Cardiac fibroblast (primary cell): ENCODE results near the gene CD4.

Experiments
- DNase-seq, 2 donors: peaks; one replicate each; pipeline versions ENCODE4 v3.0.0 to v3.0.0-alpha.2; 2010; ENCODE audit warnings: low read depth in 2 of 2
- H3K4me3 ChIP-seq, 2 donors: replicated peaks in 1 of 2; 1 replicate in 1 of 2; 2 replicates in 1 of 2; pipeline ENCODE4 v1.5.1; 2011; ENCODE audit warnings: low read depth in 2 of 2, low read length in 2 of 2, mild to moderate bottlenecking in 2 of 2, moderate library complexity in 1 of 2
- CTCF ChIP-seq: IDR thresholded peaks from one replicate; pipeline ENCODE4 v1.5.1; 2011; ENCODE audit warnings: low read depth, mild to moderate bottlenecking, low read length, inconsistent platforms

CD4 gene

GRCh38 chr12:6750506-6750905 lies 38.8 kb upstream of the CD4 start:
- no peak for DNase-seq

GRCh38 chr12:6751767-6752166 lies 37.6 kb upstream of the CD4 start:
- peak overlapping the region; percentile 84 to 94 for H3K4me3 ChIP-seq
- DNase-seq: no peak
- TF ChIP-seq CTCF: no peak

More at GRCh38 chr12:6750506-6750905, 38.8 kb upstream of the CD4 start:
- TF ChIP-seq CTCF: no peak
- no peak overlapping the region for H3K4me3 ChIP-seq

GRCh38 chr12:6752167-6752920 lies 37.0 kb upstream of the CD4 start:
- peak; percentile 54 to 63 for DNase-seq
- peak; percentile 53 for TF ChIP-seq CTCF
- H3K4me3 ChIP-seq: peak overlapping the region; percentile 84 to 94

- DNase-seq: peak; percentile 100
- peak within 1 kb of the TSS; percentile 84 to 94 for H3K4me3 ChIP-seq
- no peak for TF ChIP-seq CTCF
Observed at GRCh38 chr12:6752921-6753771, 36.2 kb upstream of the CD4 start, which contains the start of gene MLF2. MLF2 (minus strand) TSS chr12:6753141; CDS start chr12:6752334, 807 bp downstream.

GRCh38 chr12:6753772-6754356 lies 35.5 kb upstream of the CD4 start:
- no peak overlapping the region for H3K4me3 ChIP-seq
- peak; percentile 96 for TF ChIP-seq CTCF

GRCh38 chr12:6754411-6754810 lies 34.9 kb upstream of the CD4 start:
- DNase-seq: no peak
- no peak overlapping the region for H3K4me3 ChIP-seq
- TF ChIP-seq CTCF: no peak

More at GRCh38 chr12:6753772-6754356, 35.5 kb upstream of the CD4 start:
- no peak for DNase-seq
